Esophagus (tissue), 2 donors: ENCODE data around the gene PLEKHG3. TPM values are rescaled to one million over a fixed set of nuclear protein-coding genes. Genes with fewer than 3 reads are reported as not detected.

ENCODE experiments used
- H3K27ac ChIP-seq, 2 donors: one replicate each; pipeline ENCODE4 v1.5.1; 2013; ENCODE audit warnings: low read depth in 2 of 2, mild to moderate bottlenecking in 2 of 2, inconsistent platforms in 1 of 2, low read length in 1 of 2, moderate library complexity in 1 of 2
- H3K27me3 ChIP-seq, 2 donors: one replicate each; pipeline ENCODE4 v1.6.1; 2013; ENCODE audit warnings: low read length in 2 of 2, control low read depth in 1 of 2, mild to moderate bottlenecking in 1 of 2; ENCODE audit not compliant: insufficient read depth in 2 of 2, control insufficient read depth in 1 of 2
- H3K36me3 ChIP-seq, 2 donors: one replicate each; pipeline ENCODE4 v1.6.1; 2013; ENCODE audit warnings: low read length in 1 of 2; ENCODE audit not compliant: control insufficient read depth in 2 of 2, insufficient read depth in 2 of 2
- H3K4me1 ChIP-seq, 2 donors: one replicate each; pipeline ENCODE4 v1.6.1; 2013; ENCODE audit warnings: low read length in 1 of 2; ENCODE audit not compliant: control insufficient read depth in 2 of 2, insufficient read depth in 2 of 2
- H3K4me3 ChIP-seq, 2 donors: one replicate each; pipeline ENCODE4 v1.5.1; 2013; ENCODE audit warnings: low read length in 2 of 2, mild to moderate bottlenecking in 2 of 2, low read depth in 1 of 2, moderate library complexity in 1 of 2
- H3K9me3 ChIP-seq, 2 donors: one replicate each; pipeline ENCODE4 v1.6.1; 2013; ENCODE audit warnings: mild to moderate bottlenecking in 2 of 2, low read depth in 1 of 2, low read length in 1 of 2, moderate library complexity in 1 of 2; ENCODE audit not compliant: control insufficient read depth in 2 of 2, insufficient read depth in 1 of 2
- WGBS, 2 donors: extraction: QIAGEN DNeasy Blood & Tissue Kit; methylation state at CpG; one replicate each; pipeline ENCODE4 v1.1.7; 2013; 5-methylcytosine and 5-hydroxymethylcytosine counted together
- polyA plus RNA-seq, 2 donors: library from polyadenylated mRNA; stranded (reverse); fragments of 200-250 nt; gene quantifications; one replicate each; pipeline ENCODE4 v1.2.3, GENCODE V29; 2013
- donor health status: healthy with polysubstance abuse.
- donor health status: Bipolar disorder and iron deficiency.

PLEKHG3 gene
- polyA plus RNA-seq, 2 donors, result 23.1 to 27.1 TPM

DNA sequence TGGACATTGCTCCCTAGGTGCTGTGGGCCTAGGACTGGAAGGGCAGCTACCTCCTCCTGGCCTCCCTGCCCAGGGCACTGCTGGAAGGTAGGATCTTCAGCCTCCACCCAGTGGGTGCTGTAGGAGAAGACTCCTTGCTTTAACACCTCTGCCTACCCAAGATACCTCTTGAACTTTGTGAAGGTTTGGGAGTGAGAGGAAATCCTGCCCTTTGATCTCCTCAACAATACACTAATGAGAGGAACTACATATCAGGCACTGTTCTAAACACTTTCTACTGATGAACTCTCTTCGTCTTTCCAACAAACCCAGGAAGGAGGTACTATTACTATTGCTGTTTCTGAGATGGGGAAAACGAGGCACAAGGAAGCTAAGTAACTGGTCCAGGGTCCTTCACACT lies 66.9 kb downstream of the PLEKHG3 start:
- 53 to 77% methylated on average over 2 of the region's 2 CpGs for WGBS, 2 donors

DNA sequence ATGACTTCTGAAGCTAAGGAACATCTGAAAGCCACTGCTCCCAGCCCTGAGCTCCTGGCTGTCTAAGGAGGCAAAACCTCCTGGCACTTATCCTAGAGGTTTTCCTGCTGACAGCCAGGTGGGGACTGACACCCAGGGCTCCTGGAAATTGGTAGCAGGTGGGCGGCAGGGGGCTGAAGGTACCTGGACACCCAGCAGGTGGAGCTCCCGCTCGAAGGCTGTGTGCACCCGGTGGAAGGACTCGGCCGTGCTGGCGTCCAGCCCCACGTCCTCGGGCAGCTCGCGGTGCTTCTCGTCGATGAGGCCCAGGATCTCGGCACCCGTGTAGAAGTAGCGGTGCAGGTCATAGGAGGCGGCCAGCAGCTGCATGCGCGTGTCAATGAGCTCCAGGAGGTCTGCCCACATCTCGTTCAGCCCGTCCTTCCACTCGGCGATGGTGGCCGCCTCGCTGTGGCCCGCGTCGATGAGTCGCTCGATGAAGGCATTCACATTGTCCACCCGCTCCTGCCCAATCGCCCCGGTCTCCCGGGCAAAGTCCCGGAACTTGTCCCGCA lies 68.2 kb downstream of the PLEKHG3 start:
- Histone ChIP-seq H3K4me1 (no peaks in the 10 kb centered on the region), H3K27ac (no peak overlapping the region), H3K9me3 (no peaks in the 10 kb centered on the region), H3K36me3 (no peaks in the 10 kb centered on the region), H3K4me3 (no peak overlapping the region), H3K27me3 (no peaks in the 10 kb centered on the region)
- 94% methylated on average over 36 of the region's 36 CpGs for WGBS, 2 donors

More for the DNA sequence above, 66.9 kb downstream of the PLEKHG3 start:
- Histone ChIP-seq H3K9me3 (no peaks in the 10 kb centered on the region), H3K27me3 (no peaks in the 10 kb centered on the region), H3K36me3 (no peaks in the 10 kb centered on the region), H3K27ac (no peak overlapping the region), H3K4me3 (no peak overlapping the region), H3K4me1 (peaks cover 0 to 4% of the 10 kb centered on the region in 2 donors)

DNA sequence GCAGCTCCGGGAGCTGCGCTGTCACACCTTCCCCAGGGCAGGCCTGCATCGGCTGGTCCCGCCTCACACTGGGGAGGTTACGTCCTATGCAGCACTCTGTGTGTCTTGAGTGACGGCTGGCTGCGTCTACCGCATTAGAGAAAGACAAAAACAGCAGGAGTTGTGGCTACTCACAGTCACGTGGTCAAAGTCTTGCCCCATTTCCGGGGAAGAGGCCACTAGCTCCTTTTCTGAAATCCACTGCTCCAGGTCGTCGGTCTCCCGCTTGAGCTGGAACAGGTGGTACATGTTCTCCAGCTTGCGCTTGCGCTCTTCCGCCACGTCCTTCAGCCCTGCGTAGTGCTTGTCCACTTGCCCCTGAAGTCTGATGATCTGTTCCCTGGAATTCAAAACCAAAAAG lies 68.8 kb downstream of the PLEKHG3 start:
- H3K27me3 ChIP-seq, result no peaks in the 10 kb centered on the region

DNA sequence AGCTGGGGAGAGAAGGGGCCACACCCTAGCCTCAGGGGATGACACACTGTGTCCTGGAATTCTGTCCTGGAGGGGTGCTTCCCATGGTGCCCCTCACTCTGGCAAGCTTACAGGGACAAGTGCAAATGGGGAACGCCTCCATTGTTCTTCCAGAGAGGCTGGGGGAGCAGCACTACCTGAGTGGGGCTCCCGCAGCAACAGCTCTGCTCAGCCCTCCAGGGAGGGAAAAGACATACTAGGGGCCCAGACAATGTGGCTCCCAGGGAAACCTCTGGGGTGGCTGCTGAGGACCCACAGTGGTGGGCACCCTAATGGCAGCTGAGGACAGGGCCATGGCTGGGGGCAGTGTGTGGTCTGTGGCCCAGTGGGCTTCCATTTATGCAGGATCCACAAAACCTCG lies 69.4 kb downstream of the PLEKHG3 start:
- 81 to 95% methylated on average over 3 of the region's 3 CpGs for WGBS, 2 donors
- Histone ChIP-seq H3K4me3 (no peak overlapping the region), H3K27me3 (no peaks in the 10 kb centered on the region), H3K27ac (no peak overlapping the region), H3K36me3 (no peaks in the 10 kb centered on the region), H3K4me1 (no peaks in the 10 kb centered on the region), H3K9me3 (no peaks in the 10 kb centered on the region)

More for the DNA sequence above, 68.8 kb downstream of the PLEKHG3 start:
- Histone ChIP-seq H3K27ac (no peak overlapping the region), H3K36me3 (no peaks in the 10 kb centered on the region), H3K4me1 (no peaks in the 10 kb centered on the region), H3K4me3 (no peak overlapping the region), H3K9me3 (no peaks in the 10 kb centered on the region)
- 94 to 96% methylated on average over 18 of the region's 18 CpGs for WGBS, 2 donors

DNA sequence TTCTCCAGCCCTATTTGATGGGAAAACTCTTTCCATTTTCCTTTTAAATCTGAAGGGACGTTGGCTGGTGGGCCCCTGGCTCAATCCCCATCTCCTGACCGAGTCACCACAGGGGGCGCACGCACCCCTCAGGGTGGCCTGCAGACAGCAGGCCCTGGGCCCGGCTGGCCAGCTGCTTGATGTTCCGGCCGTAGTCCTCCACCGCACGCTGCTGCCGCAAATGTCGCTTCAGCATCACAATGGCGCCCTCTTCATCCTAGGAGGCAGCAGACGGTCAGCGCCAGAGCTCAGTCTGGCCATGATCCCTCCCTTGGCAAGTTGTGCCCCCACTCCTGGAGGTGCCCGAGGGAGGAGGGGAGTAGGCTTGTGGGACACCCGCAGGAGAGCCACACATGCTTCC lies 70.0 kb downstream of the PLEKHG3 start:
- H3K4me1 ChIP-seq, result no peaks in the 10 kb centered on the region
- no peak overlapping the region for H3K4me3 ChIP-seq
- 96% methylated on average over 16 of the region's 16 CpGs for WGBS, 2 donors
- H3K9me3 ChIP-seq, result no peaks in the 10 kb centered on the region
- no peaks in the 10 kb centered on the region for H3K27me3 ChIP-seq
- H3K27ac ChIP-seq, result no peak overlapping the region
- H3K36me3 ChIP-seq, result no peaks in the 10 kb centered on the region

DNA sequence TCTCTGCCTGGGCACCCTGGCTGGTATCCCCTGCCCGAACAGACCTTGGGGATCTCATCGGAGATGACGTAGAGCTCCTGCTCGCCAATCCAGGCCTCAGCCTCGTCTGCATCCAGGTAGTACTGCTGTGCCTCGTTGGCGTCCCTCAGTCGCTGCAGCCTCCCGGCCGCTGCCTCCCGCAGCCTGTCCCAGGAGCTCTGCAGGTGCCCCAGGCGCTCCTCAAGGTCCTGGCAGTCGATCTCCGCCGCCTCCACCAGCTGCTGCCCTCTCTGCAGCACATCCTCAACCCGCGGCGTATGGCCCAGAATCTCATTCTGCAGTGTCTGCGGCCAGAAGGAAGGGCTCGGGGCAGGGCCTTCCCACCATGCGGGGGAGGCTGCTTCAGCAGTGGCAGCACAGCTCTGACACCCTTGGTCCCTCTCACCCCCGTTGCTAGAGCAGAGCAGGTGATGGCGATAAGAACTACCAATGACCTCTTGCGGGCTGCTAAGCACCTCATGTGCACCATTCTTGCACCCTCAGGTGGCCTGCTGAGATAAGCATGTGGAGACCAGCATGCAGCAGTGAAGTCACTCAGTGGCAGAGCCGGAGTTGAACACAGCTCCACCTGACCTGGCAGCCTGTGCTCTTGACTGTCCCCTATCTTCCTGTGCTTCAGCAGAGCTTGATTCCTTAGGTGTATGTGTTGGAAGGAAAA lies 71.0 kb downstream of the PLEKHG3 start:
- WGBS, 2 donors, result 87 to 91% methylated on average over 25 of the region's 25 CpGs
- Histone ChIP-seq H3K36me3 (no peaks in the 10 kb centered on the region), H3K4me3 (no peak overlapping the region), H3K27me3 (no peaks in the 10 kb centered on the region), H3K4me1 (no peaks in the 10 kb centered on the region), H3K27ac (no peak overlapping the region), H3K9me3 (no peaks in the 10 kb centered on the region)

DNA sequence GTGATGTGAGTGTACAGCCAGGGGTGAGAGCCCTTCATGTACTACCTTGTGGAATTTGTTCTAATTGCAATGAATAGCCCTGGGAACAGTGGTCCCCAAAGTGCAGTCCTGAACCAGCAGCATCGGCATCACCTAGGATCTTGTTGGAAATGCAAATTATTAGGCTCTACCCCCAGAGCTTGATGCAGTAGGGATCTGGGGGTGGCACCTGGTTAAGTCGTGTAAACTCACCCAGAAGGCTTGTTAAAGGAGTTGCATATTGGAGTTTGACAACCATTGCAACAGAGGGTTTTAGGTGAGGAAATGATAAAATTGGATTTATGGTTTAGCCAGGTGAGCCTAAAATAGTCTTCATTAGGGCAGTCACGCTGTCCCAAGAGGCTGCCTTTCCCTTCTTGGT lies 73.2 kb downstream of the PLEKHG3 start:
- Histone ChIP-seq H3K4me3 (no peak overlapping the region), H3K27ac (no peak overlapping the region), H3K9me3 (no peaks in the 10 kb centered on the region), H3K27me3 (no peaks in the 10 kb centered on the region), H3K36me3 (no peaks in the 10 kb centered on the region), H3K4me1 (no peaks in the 10 kb centered on the region)
- 86% methylated on average over 3 of the region's 3 CpGs for WGBS, 2 donors

DNA sequence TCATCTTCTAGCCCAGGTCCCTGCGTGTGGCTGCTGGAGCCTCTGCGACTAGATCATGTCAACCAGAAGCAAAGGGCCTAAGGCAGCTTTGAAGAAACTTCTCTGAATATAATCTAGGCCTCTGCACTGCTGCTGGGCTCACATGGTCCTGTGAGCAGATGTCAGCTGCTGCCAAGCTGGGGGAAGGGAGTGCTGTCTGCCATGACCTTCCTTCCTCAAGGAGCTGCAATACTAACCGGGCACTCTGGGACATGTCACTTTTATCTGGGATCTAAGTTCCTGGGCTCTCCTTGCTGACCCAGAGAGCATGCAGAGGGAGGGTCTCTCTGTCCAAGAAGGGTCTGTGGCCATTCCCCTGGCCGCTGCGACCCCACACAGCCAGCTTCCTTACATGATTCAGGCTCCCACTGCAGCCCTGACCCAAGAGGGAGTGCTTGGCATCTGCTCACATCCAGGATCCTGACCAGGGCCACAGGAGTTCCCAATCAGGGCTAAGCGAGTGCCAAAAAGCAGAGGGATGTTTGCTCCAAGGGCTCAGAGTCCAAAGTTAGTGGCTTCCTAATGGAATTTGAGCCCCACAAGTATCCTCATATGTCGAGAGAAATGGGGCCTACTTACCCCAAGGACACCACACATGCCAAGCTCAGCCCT lies 74.0 kb downstream of the PLEKHG3 start:
- H3K4me3 ChIP-seq, result no peak overlapping the region
- H3K36me3 ChIP-seq, result no peaks in the 10 kb centered on the region
- WGBS, 2 donors, result 82 to 83% methylated on average over 7 of the region's 7 CpGs
- H3K27me3 ChIP-seq, result no peaks in the 10 kb centered on the region
- no peak overlapping the region for H3K27ac ChIP-seq
- no peaks in the 10 kb centered on the region for H3K4me1 ChIP-seq
- no peaks in the 10 kb centered on the region for H3K9me3 ChIP-seq

DNA sequence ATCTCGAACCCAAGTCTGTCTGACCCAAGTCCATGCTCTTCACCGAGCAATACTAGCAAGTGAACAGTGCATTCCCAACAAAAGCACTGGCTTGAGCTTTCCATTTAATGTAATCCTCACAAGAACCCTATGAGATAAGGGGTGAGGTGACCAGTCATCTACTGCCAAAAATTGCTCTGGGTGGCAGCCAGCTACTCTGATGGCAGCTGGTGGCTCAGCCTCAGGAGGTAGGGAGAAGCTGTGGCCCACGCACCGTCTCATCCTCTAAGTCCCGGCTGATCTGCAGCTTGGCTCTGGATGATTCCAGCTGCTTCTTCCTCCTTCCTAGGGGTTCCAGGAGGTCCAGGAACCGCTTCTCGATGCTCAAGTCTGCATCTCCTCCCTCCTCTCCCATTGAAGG lies 75.2 kb downstream of the PLEKHG3 start:
- WGBS, 2 donors, result 87 to 91% methylated on average over 7 of the region's 7 CpGs
- H3K4me1 ChIP-seq, result no peaks in the 10 kb centered on the region

DNA sequence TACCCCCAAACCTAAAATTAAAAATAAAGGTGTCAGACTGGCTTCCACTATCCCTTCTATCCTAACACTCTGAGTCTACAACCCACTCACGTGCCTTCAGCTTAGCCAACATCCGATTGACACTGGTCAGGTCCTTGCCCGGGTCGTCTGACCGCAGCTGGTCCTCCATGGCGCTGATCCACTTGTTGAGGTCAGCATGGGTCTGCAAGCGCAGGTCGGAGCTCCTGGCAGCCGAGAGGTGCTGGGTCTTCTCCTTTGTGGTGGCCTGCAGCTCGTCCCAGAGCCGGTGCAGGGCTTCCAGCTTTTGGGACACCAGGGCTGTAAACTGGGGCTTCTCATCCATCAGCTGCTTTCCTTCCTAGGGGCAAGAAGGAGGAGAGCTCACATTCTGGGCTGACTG lies 78.0 kb downstream of the PLEKHG3 start:
- H3K4me1 ChIP-seq, result peaks cover 0 to 2% of the 10 kb centered on the region in 2 donors
- no peak overlapping the region for H3K4me3 ChIP-seq
- 91 to 92% methylated on average over 11 of the region's 11 CpGs for WGBS, 2 donors
- no peaks in the 10 kb centered on the region for H3K27me3 ChIP-seq
- no peaks in the 10 kb centered on the region for H3K36me3 ChIP-seq
- no peak overlapping the region for H3K27ac ChIP-seq
- no peaks in the 10 kb centered on the region for H3K9me3 ChIP-seq

More for the DNA sequence above, 75.2 kb downstream of the PLEKHG3 start:
- H3K27me3 ChIP-seq, result no peaks in the 10 kb centered on the region
- H3K4me3 ChIP-seq, result no peak overlapping the region
- no peaks in the 10 kb centered on the region for H3K9me3 ChIP-seq
- H3K27ac ChIP-seq, result no peak overlapping the region
- H3K36me3 ChIP-seq, result no peaks in the 10 kb centered on the region
